ENCODE results near the gene WDR91. TPM values are rescaled to one million over a fixed set of nuclear protein-coding genes. Genes with fewer than 3 reads are reported as not detected.

Gene WDR91
- total RNA-seq, 1 experiment from 2014 or later: 8.4 TPM

DNA sequence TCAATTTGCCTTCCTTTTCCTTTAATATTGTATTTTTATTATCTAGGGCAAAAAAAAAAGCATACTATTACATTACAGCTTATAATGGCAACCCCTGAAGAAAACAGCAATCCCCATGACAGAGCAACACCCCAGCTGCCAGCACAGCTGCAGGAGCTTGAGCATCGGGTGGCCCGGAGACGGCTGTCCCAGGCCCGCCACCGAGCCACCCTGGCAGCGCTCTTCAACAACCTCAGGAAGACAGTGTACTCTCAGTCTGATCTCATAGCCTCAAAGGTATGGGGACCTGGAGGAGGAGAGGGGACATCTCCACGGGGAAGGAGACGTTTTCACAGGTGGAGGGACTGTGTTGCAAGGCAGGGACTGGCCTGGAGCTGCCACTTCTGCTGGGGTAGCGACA is 29.1 kb upstream of the WDR91 start:
- Histone ChIP-seq H3K9me2 (ENCODE audit: insufficient read depth) (no peaks in the 10 kb centered on the region), H3K4me3 (no peak overlapping the region), H3K9me3 (ENCODE audit: insufficient read depth, low read depth) (no peaks in the 10 kb centered on the region), H3K36me3 (ENCODE audit: low read depth) (no peaks in the 10 kb centered on the region), H2AFZ (no peak overlapping the region), H3K27ac (no peak overlapping the region), H4K20me1 (ENCODE audit: insufficient read depth) (no peaks in the 10 kb centered on the region), H3K4me2 (no peak overlapping the region), H3K79me2 (ENCODE audit: low read depth) (no peaks in the 10 kb centered on the region), H3K27me3 (ENCODE audit: insufficient read depth, low read depth) (0 out of 2 replicates have a peak, but pooled peaks cover 3% of the 10 kb centered on the region), H3F3A (ENCODE audit: insufficient read depth, low read depth) (no peaks in the 10 kb centered on the region), H3K4me1 (replicated peaks; ENCODE audit: insufficient read depth) (no peaks in the 10 kb centered on the region)
- DNase-seq: no peak
- no peak for TF ChIP-seq EZH2 (IDR thresholded peaks at IDR 0.05; ENCODE audit: low read depth)
- TF ChIP-seq, protein P1, sequence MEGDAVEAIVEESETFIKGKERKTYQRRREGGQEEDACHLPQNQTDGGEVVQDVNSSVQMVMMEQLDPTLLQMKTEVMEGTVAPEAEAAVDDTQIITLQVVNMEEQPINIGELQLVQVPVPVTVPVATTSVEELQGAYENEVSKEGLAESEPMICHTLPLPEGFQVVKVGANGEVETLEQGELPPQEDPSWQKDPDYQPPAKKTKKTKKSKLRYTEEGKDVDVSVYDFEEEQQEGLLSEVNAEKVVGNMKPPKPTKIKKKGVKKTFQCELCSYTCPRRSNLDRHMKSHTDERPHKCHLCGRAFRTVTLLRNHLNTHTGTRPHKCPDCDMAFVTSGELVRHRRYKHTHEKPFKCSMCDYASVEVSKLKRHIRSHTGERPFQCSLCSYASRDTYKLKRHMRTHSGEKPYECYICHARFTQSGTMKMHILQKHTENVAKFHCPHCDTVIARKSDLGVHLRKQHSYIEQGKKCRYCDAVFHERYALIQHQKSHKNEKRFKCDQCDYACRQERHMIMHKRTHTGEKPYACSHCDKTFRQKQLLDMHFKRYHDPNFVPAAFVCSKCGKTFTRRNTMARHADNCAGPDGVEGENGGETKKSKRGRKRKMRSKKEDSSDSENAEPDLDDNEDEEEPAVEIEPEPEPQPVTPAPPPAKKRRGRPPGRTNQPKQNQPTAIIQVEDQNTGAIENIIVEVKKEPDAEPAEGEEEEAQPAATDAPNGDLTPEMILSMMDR (conservative IDR thresholded peaks at IDR 0.05): no peak
- intact Hi-C loops (cut with micrococcal nuclease; ENCODE audit: unreplicated experiment): no loop called here
- POLR2A ChIA-PET (ENCODE audit: unreplicated experiment): no interaction called here
- CTCF ChIA-PET: no interaction called here
- no TSS peak for BruUV-seq (replicated peaks)

- no peaks in the 10 kb centered on the region for H3K36me3 ChIP-seq (ENCODE audit: low read depth)
- no peaks in the 10 kb centered on the region for H3K9me2 ChIP-seq (ENCODE audit: insufficient read depth)
- H3K79me2 ChIP-seq (ENCODE audit: low read depth): no peaks in the 10 kb centered on the region
- no peak overlapping the region for H3K4me2 ChIP-seq
- H3K4me1 ChIP-seq (replicated peaks; ENCODE audit: insufficient read depth): no peaks in the 10 kb centered on the region
- H3K9me3 ChIP-seq (ENCODE audit: insufficient read depth, low read depth): no peaks in the 10 kb centered on the region
- H3K27me3 ChIP-seq (ENCODE audit: insufficient read depth, low read depth): 0 out of 2 replicates have a peak, but pooled peaks cover 3% of the 10 kb centered on the region
- no peak for DNase-seq
- no peaks in the 10 kb centered on the region for H3F3A ChIP-seq (ENCODE audit: insufficient read depth, low read depth)
- TF ChIP-seq, protein P1 (conservative IDR thresholded peaks at IDR 0.05): no peak
- no peak for TF ChIP-seq EZH2 (IDR thresholded peaks at IDR 0.05; ENCODE audit: low read depth)
- H3K27ac ChIP-seq: no peak overlapping the region
- no TSS peak for BruUV-seq (replicated peaks)
- intact Hi-C loops (cut with micrococcal nuclease; ENCODE audit: unreplicated experiment): loop anchor here (5.0 kb wide), 1 partner anchor 1473 kb away; no protein-coding TSS in a partner anchor
- no peak overlapping the region for H3K4me3 ChIP-seq
- no peak overlapping the region for H2AFZ ChIP-seq
- ChIA-PET CTCF (interaction anchor here (0.7 kb wide), 1 partner anchor 681 kb away, joined by 3 read pairs; no protein-coding TSS in a partner anchor), POLR2A (ENCODE audit: unreplicated experiment) (interaction anchor here (0.6 kb wide), 1 partner anchor 200 kb away, joined by 8 read pairs; no protein-coding TSS in a partner anchor)
- no peaks in the 10 kb centered on the region for H4K20me1 ChIP-seq (ENCODE audit: insufficient read depth)
Measured at GRCh38 chr7:135239263-135239662, 27.9 kb upstream of the WDR91 start.

DNA sequence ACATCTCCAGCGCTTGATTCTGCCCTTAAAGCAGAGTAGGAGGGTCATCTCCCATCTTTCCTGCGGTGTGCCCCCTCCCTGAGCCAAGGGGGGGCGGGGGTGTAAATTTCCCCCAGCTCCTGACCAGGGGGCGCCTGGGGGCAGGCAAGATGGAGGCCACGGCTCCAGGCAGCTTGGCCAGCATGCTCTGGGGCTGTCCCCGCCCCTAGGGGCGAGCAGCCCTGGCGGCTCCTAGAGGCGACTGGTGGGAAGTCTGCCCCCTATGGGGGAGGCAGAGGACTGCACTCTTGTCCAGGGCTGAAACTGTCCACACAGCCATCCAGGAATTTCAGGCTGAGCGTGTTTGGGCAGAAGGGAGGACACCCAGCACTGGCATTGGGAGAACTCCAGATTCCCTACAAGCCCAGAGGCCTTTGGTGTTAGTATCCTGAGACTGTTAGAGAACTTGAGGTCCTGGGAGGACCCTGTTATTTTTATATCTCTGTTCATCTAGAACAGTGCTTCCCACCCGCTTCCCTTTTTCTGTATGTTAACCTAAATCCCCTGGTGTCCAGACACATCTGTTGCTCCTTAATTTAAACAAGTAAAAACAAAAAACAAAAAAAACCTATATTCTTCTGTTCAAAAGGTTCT is 26.9 kb upstream of the WDR91 start:
- BruUV-seq (replicated peaks): no TSS peak
- DNase-seq: peak in 1 of 2 experiments; percentile 14
- H3K27me3 ChIP-seq (ENCODE audit: insufficient read depth, low read depth): 0 out of 2 replicates have a peak, but pooled peaks cover 3% of the 10 kb centered on the region
- TF ChIP-seq, protein P1 (conservative IDR thresholded peaks at IDR 0.05): peak; percentile 73
- TF ChIP-seq EZH2 (IDR thresholded peaks at IDR 0.05; ENCODE audit: low read depth): no peak
- CTCF ChIA-PET: interaction anchor here (0.6 kb wide), 1 partner anchor 534 kb away, joined by 3 read pairs; no protein-coding TSS in a partner anchor
- POLR2A ChIA-PET (ENCODE audit: unreplicated experiment): no interaction called here
- no peaks in the 10 kb centered on the region for H3K9me3 ChIP-seq (ENCODE audit: insufficient read depth, low read depth)
- H3K4me3 ChIP-seq: no peak overlapping the region
- no peak overlapping the region for H3K4me2 ChIP-seq
- H2AFZ ChIP-seq: no peak overlapping the region
- no peaks in the 10 kb centered on the region for H4K20me1 ChIP-seq (ENCODE audit: insufficient read depth)
- no peaks in the 10 kb centered on the region for H3K4me1 ChIP-seq (replicated peaks; ENCODE audit: insufficient read depth)
- no peaks in the 10 kb centered on the region for H3F3A ChIP-seq (ENCODE audit: insufficient read depth, low read depth)
- no peaks in the 10 kb centered on the region for H3K79me2 ChIP-seq (ENCODE audit: low read depth)
- intact Hi-C loops (cut with micrococcal nuclease; ENCODE audit: unreplicated experiment): loop anchor here (5.0 kb wide), 1 partner anchor 1474 kb away; no protein-coding TSS in a partner anchor
- H3K36me3 ChIP-seq (ENCODE audit: low read depth): no peaks in the 10 kb centered on the region
- no peak overlapping the region for H3K27ac ChIP-seq
- H3K9me2 ChIP-seq (ENCODE audit: insufficient read depth): no peaks in the 10 kb centered on the region
